ENCODE results near the gene ACY1. TPM values are rescaled to one million over a fixed set of nuclear protein-coding genes. Genes with fewer than 3 reads are reported as not detected.
A peak's percentile ranks its signal among the peaks of the same experiment; 100 is the strongest.
"Not testable (repeated sequence)": the region's sequence is repeated elsewhere in the genome, so short reads cannot be mapped to it uniquely, and the experiment has no call there.

The ACY1 gene
- total RNA-seq, 6 experiments from 2014 or later: 223 to 479 (median 297) TPM

- DNase-seq (no peak), ATAC-seq (peak in 1 of 4 donors; percentile 3)
- no peak overlapping the region for H3K4me3 ChIP-seq
- intact Hi-C loops (cut with DNase I): loop anchor here in 1 of 2 donors (5.0 kb wide), 1 partner anchor 44 kb away; the partner anchor contains the start of genes PARP3 and RRP9
- no peaks in the 10 kb centered on the region for H3K27me3 ChIP-seq
- peaks cover 0 to 27% (median 7%) of the 10 kb centered on the region in 4 donors for H3K4me1 ChIP-seq
- H3K9me3 ChIP-seq: no peaks in the 10 kb centered on the region
- 67% methylated on average over 4 of the region's 12 CpGs for WGBS (ENCODE audit: insufficient coverage, low coverage, low lambda C conversion rate, missing lambda C conversion rate)
- peaks cover 0 to 3% (median 0%) of the 10 kb centered on the region in 4 donors for H3K36me3 ChIP-seq
- TF ChIP-seq POLR2A (IDR thresholded peaks at IDR 0.05): no peak
- TF ChIP-seq, protein P1, sequence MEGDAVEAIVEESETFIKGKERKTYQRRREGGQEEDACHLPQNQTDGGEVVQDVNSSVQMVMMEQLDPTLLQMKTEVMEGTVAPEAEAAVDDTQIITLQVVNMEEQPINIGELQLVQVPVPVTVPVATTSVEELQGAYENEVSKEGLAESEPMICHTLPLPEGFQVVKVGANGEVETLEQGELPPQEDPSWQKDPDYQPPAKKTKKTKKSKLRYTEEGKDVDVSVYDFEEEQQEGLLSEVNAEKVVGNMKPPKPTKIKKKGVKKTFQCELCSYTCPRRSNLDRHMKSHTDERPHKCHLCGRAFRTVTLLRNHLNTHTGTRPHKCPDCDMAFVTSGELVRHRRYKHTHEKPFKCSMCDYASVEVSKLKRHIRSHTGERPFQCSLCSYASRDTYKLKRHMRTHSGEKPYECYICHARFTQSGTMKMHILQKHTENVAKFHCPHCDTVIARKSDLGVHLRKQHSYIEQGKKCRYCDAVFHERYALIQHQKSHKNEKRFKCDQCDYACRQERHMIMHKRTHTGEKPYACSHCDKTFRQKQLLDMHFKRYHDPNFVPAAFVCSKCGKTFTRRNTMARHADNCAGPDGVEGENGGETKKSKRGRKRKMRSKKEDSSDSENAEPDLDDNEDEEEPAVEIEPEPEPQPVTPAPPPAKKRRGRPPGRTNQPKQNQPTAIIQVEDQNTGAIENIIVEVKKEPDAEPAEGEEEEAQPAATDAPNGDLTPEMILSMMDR (IDR thresholded peaks at IDR 0.05): no peak
- no peak overlapping the region for H3K27ac ChIP-seq
Observed at GRCh38 chr3:51986010-51986947, 2.9 kb downstream of the ACY1 start.

- H3K9me3 ChIP-seq: no peaks in the 10 kb centered on the region
- ATAC-seq: no peak
- 88% methylated on average over 7 of the region's 7 CpGs for WGBS (ENCODE audit: insufficient coverage, low coverage, low lambda C conversion rate, missing lambda C conversion rate)
- H3K27ac ChIP-seq: no peak overlapping the region
- H3K36me3 ChIP-seq: peaks cover 0 to 3% (median 0%) of the 10 kb centered on the region in 4 donors
- H3K4me3 ChIP-seq: no peak overlapping the region
- TF ChIP-seq POLR2A (IDR thresholded peaks at IDR 0.05): no peak
- TF ChIP-seq, protein P1 (IDR thresholded peaks at IDR 0.05): no peak
- intact Hi-C loops (cut with DNase I): loop anchor here in 1 of 2 donors (5.0 kb wide), 1 partner anchor 45 kb away; the partner anchor contains the start of genes PARP3 and RRP9
- DNase-seq: no peak
- H3K27me3 ChIP-seq: no peaks in the 10 kb centered on the region
- H3K4me1 ChIP-seq: peaks cover 0 to 17% (median 3%) of the 10 kb centered on the region in 4 donors
Observed at GRCh38 chr3:51987568-51987967, 4.2 kb downstream of the ACY1 start.

DNA sequence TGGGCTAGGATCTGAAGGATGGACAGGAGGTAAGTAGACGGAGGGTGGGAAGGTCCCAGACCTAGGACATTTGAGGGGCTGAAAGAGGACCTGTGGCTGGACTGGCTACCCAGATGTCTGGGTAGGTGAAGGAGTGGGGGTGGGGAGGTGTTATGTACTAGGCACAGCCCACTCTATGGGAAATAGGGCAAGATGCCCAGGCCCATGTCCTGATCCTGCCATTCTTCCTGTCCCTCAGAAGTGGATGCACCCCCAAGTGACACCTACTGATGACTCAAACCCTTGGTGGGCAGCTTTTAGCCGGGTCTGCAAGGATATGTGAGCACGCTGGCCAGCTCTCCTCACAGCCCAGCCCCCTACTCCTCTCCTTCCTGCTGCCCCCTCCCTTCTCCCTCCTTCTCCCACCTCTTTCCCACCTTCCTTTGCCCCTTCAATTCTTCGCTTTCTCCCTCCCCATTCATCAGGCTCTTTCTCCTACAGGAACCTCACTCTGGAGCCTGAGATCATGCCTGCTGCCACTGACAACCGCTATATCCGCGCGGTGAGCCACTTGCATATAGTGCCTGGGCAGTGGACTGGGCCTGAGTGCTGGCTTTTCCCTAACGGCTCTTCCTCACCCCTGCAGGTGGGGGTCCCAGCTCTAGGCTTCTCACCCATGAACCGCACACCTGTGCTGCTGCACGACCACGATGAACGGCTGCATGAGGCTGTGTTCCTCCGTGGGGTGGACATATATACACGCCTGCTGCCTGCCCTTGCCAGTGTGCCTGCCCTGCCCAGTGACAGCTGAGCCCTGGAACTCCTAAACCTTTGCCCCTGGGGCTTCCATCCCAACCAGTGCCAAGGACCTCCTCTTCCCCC is 5.2 kb downstream of the ACY1 start:
- Histone ChIP-seq H3K4me1 (peaks cover 0 to 17% (median 3%) of the 10 kb centered on the region in 4 donors), H3K27me3 (no peaks in the 10 kb centered on the region), H3K9me3 (no peaks in the 10 kb centered on the region), H3K27ac (no peak overlapping the region), H3K4me3 (no peak overlapping the region), H3K36me3 (peaks cover 0 to 9% (median 0%) of the 10 kb centered on the region in 4 donors)
- peak in 1 of 3 donors; percentile 38 for DNase-seq
- no peak for TF ChIP-seq POLR2A (IDR thresholded peaks at IDR 0.05)
- TF ChIP-seq, protein P1 (IDR thresholded peaks at IDR 0.05): no peak
- ATAC-seq: no peak
- 81% methylated on average over 9 of the region's 15 CpGs for WGBS (ENCODE audit: insufficient coverage, low coverage, low lambda C conversion rate, missing lambda C conversion rate)
- intact Hi-C loops (cut with DNase I): loop anchor here in 1 of 2 donors (5.0 kb wide), 1 partner anchor 46 kb away; the partner anchor contains the start of genes PARP3 and RRP9

DNA sequence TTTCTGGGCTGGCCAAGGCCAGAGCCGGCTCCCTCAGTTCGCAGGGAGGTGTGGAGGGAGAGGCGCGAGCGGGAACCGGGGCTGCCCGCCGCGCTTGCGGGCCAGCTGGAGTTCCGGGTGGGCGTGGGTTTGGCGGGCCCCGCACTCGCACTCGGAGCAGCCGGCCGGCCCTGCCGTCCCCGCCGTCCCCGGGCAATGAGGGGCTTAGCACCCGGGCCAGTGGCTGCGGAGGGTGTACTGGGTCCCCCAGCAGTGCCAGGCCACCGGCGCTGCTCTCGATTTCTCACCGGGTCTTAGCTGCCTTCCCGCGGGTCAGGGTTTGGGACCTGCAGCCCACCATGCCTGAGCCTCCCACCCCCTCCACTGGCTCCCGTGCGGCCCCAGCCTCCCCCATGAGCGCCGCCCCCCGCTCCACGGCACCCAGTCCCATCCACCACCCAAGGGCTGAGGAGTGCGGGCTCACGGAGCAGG is 7.2 kb downstream of the ACY1 start:
- DNase-seq; H3K4me3 ChIP-seq; H3K9me3 ChIP-seq; H3K27me3 ChIP-seq; intact Hi-C loops (cut with DNase I); H3K27ac ChIP-seq; ATAC-seq: not testable (repeated sequence)
- no CpG with 5 or more reads among the region's 38 CpGs for WGBS (ENCODE audit: insufficient coverage, low coverage, low lambda C conversion rate, missing lambda C conversion rate)
- peaks cover 0 to 23% (median 8%) of the 10 kb centered on the region in 4 donors for H3K36me3 ChIP-seq
- H3K4me1 ChIP-seq: peaks cover 0 to 13% (median 6%) of the 10 kb centered on the region in 4 donors

Data from right lobe of liver (tissue), 6 donors.